HCT116 (cell line): ENCODE data around the gene NDRG3. TPM values are rescaled to one million over a fixed set of nuclear protein-coding genes. Genes with fewer than 3 reads are reported as not detected.

ENCODE experiments used
- ATAC-seq: fragments of 200-7000 bp; cut with Tn5 transposase; 2 replicates; pipeline ENCODE4 v1.9.1; 2020; ENCODE audit warnings: mild to moderate bottlenecking, moderate library complexity
- BruUV-seq: library from RNA; stranded (reverse); fragments of 400-500 nt; replicated peaks from 2 replicates; lab custom pipeline; 2021; lab: Mats Ljungman, UMichigan
- CTCF ChIA-PET: fragments of 300-600 bp; sonication (Branson Sonifier 250); formaldehyde crosslinking; loops from one replicate; lab custom pipeline; 2021; ENCODE audit warnings: antibody characterized with exemption; lab: Charles Lee
- POLR2A ChIA-PET: fragments of 300-600, 350-600 bp; sonication (Branson Sonifier 250); formaldehyde crosslinking; loops from one replicate; lab custom pipeline; 2021; ENCODE audit warnings: antibody characterized with exemption; lab: Charles Lee
- RAD21 ChIA-PET, 2 experiments: fragments of 300-600 bp; sonication (Branson Sonifier 250); formaldehyde crosslinking; loops; one replicate each; lab custom pipeline; 2023; ENCODE audit warnings: low total read pairs in 2 of 2; ENCODE audit not compliant: uncharacterized antibody in 2 of 2, unreplicated experiment in 2 of 2, low non-redundant PET in 1 of 2; lab: Charles Lee
- DNase-seq: peaks from one replicate; pipeline ENCODE4 v3.0.0-alpha.2; 2010; ENCODE audit warnings: low read depth, low spot score
- H2AFZ ChIP-seq: fragments of 200-600 bp; shearing (Covaris generic), sonication (generic); 2 replicates; pipeline ENCODE4 v1.6.1; 2017; ENCODE audit warnings: low read depth, mixed run types, mixed read lengths, antibody characterized with exemption, low read length; ENCODE audit not compliant: poor library complexity, severe bottlenecking
- H3K27ac ChIP-seq: 2 replicates; pipeline ENCODE4 v1.5.1; 2012; ENCODE audit warnings: low read depth, low read length
- H3K27me3 ChIP-seq: fragments of 200-600 bp; sonication (generic); 2 replicates; pipeline ENCODE4 v1.6.1; 2016; ENCODE audit warnings: mixed run types, low read length, mixed read lengths; ENCODE audit not compliant: insufficient read depth
- H3K36me3 ChIP-seq, 2 experiments: fragments of 200-500 bp in 1 of 2; fragments of 200-600 bp in 1 of 2; sonication (Bioruptor generic) in 1 of 2; sonication (generic) in 1 of 2; 2 replicates each; pipeline versions ENCODE4 v1.5.1 to v1.6.1; 2014 to 2016; ENCODE audit warnings: low read length in 2 of 2, inconsistent platforms in 1 of 2, mixed read lengths in 1 of 2, mixed run types in 1 of 2; ENCODE audit not compliant: insufficient read depth in 2 of 2, control insufficient read depth in 1 of 2
- H3K4me1 ChIP-seq, 2 experiments: fragments of 200-600 bp in 1 of 2; sonication (generic) in 1 of 2; 2 replicates each; pipeline versions ENCODE4 v1.5.1 to v1.6.1; 2012 to 2017; ENCODE audit warnings: low read length in 2 of 2, inconsistent platforms in 1 of 2, mild to moderate bottlenecking in 1 of 2, mixed read lengths in 1 of 2, mixed run types in 1 of 2, moderate library complexity in 1 of 2; ENCODE audit not compliant: insufficient read depth in 2 of 2, control insufficient read depth in 1 of 2
- H3K4me2 ChIP-seq: fragments of 200-600 bp; sonication (generic); 2 replicates; pipeline ENCODE4 v1.6.1; 2017; ENCODE audit warnings: mixed run types, low read length, mixed read lengths
- H3K4me3 ChIP-seq, 2 experiments: fragments of 200-600 bp in 1 of 2; sonication (generic) in 1 of 2; replicated peaks in 1 of 2; 2 replicates each; pipeline ENCODE4 v1.5.1; 2011 to 2016; ENCODE audit warnings: low read length in 2 of 2, control low read depth in 1 of 2, low read depth in 1 of 2, mild to moderate bottlenecking in 1 of 2, mixed read lengths in 1 of 2, mixed run types in 1 of 2
- H3K79me2 ChIP-seq: fragments of 200-600 bp; sonication (generic); 2 replicates; pipeline ENCODE4 v1.6.1; 2017; ENCODE audit warnings: mild to moderate bottlenecking, mixed run types, low read length, moderate library complexity, mixed read lengths; ENCODE audit not compliant: insufficient read depth
- H3K9ac ChIP-seq: fragments of 200-600 bp; sonication (generic); 2 replicates; pipeline ENCODE4 v1.6.1; 2016; ENCODE audit warnings: low read length, mixed read lengths
- H3K9me2 ChIP-seq: fragments of 200-600 bp; sonication (generic), shearing (Covaris generic); 2 replicates; pipeline ENCODE4 v1.6.1; 2017; ENCODE audit warnings: mixed run types, mild to moderate bottlenecking, moderate library complexity; ENCODE audit not compliant: insufficient read depth
- H3K9me3 ChIP-seq, 2 experiments: fragments of 200-500 bp in 1 of 2; fragments of 200-600 bp in 1 of 2; sonication (Bioruptor generic) in 1 of 2; sonication (generic) in 1 of 2; 2 replicates each; pipeline ENCODE4 v1.6.1; 2014 to 2017; ENCODE audit warnings: low read length in 2 of 2, mixed read lengths in 2 of 2, inconsistent platforms in 1 of 2, low read depth in 1 of 2, mild to moderate bottlenecking in 1 of 2, mixed run types in 1 of 2, moderate library complexity in 1 of 2; ENCODE audit not compliant: control insufficient read depth in 1 of 2, insufficient read depth in 1 of 2
- H4K20me1 ChIP-seq: fragments of 200-600 bp; sonication (generic), shearing (Covaris generic); 2 replicates; pipeline ENCODE4 v1.6.1; 2017; ENCODE audit warnings: mixed run types, mild to moderate bottlenecking, moderate library complexity; ENCODE audit not compliant: insufficient read depth
- EGR1 ChIP-seq: IDR thresholded peaks from 2 replicates; pipeline ENCODE4 v1.6.1; 2012; ENCODE audit warnings: low read depth
- ELF1 ChIP-seq: IDR thresholded peaks from 2 replicates; pipeline ENCODE4 v1.6.1; 2012; ENCODE audit warnings: low read depth, borderline replicate concordance
- EZH2 ChIP-seq: fragments of 200-600 bp; sonication (generic); IDR thresholded peaks from 2 replicates; pipeline ENCODE4 v1.6.1; 2017; ENCODE audit warnings: antibody characterized with exemption, mixed run types
- FOSL1 ChIP-seq: IDR thresholded peaks from 2 replicates; pipeline ENCODE4 v1.6.1; 2012; ENCODE audit warnings: low read depth
- JUND ChIP-seq: IDR thresholded peaks from 2 replicates; pipeline ENCODE4 v1.6.1; 2012
- POLR2AphosphoS5 ChIP-seq: IDR thresholded peaks from 2 replicates; pipeline ENCODE4 v1.6.1; 2011; ENCODE audit warnings: mild to moderate bottlenecking, low read depth, low read length, moderate library complexity
- SIN3A ChIP-seq: IDR thresholded peaks from 2 replicates; pipeline ENCODE4 v1.6.1; 2012; ENCODE audit warnings: low read depth
- SP1 ChIP-seq: IDR thresholded peaks from 2 replicates; pipeline ENCODE4 v1.6.1; 2012; ENCODE audit warnings: low read depth
- TCF7L2 ChIP-seq: IDR thresholded peaks from 2 replicates; pipeline ENCODE4 v1.7.0; 2011; ENCODE audit warnings: borderline replicate concordance, inconsistent platforms; ENCODE audit not compliant: insufficient read depth, insufficient read length; ENCODE audit errors: extremely low read depth
- intact Hi-C: fragments of 100-400 bp; cut with micrococcal nuclease; formaldehyde crosslinking; loops from 2 replicates; pipeline ENCODE4 v1.10.0; 2022
- total RNA-seq: library from RNA; stranded (reverse); gene quantifications from one replicate; pipeline ENCODE4 v1.2.1, GENCODE V29; 2021; ENCODE audit not compliant: unreplicated experiment
- TF ChIP-seq, protein P1 (sequence below): IDR thresholded peaks from 2 replicates; pipeline ENCODE4 v1.6.1; 2011; ENCODE audit warnings: mild to moderate bottlenecking, low read length, moderate library complexity; ENCODE audit not compliant: insufficient replicate concordance; ENCODE audit errors: extremely low read depth
- TF ChIP-seq, protein P2 (sequence below): IDR thresholded peaks from 2 replicates; pipeline ENCODE4 v1.6.1; 2012

The NDRG3 gene
- total RNA-seq, 1 experiment from 2014 or later: 29.3 TPM

DNA sequence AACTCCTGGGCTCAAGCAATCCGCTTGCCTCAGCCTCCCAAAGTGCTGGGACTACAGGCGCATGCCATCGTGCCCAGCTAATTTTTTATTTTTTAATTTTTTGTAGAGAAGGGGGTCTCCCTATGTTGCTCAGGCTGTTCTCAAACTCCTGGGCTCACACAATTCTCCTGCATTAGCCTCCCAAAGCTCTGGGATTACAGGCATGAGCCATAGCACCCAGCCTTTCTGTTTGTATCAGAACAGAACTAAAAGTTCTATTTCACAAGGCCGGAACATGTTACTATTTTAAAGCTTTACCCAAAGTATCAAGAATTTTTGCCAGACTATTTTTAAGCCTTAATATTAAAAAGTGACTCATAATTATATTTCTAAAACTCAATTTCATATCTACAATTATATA lies 42.4 kb downstream of the NDRG3 start:
- no peak overlapping the region for H3K4me3 ChIP-seq
- BruUV-seq: no TSS peak
- ChIA-PET POLR2A (no interaction called here), RAD21 (no interaction called here), CTCF (no interaction called here)
- no peak overlapping the region for H3K4me2 ChIP-seq
- H3K36me3 ChIP-seq: no peaks in the 10 kb centered on the region
- no peak overlapping the region for H3K27ac ChIP-seq
- no peaks in the 10 kb centered on the region for H3K27me3 ChIP-seq
- intact Hi-C loops: no loop called here
- H3K9me2 ChIP-seq: no peaks in the 10 kb centered on the region
- no peaks in the 10 kb centered on the region for H3K79me2 ChIP-seq
- ATAC-seq (no peak), DNase-seq (no peak)
- TF ChIP-seq POLR2AphosphoS5 (no peak), JUND (no peak), FOSL1 (no peak), EZH2 (no peak), SP1 (no peak), TCF7L2 (no peak), EGR1 (no peak), ELF1 (no peak), SIN3A (no peak)
- TF ChIP-seq, protein P1, sequence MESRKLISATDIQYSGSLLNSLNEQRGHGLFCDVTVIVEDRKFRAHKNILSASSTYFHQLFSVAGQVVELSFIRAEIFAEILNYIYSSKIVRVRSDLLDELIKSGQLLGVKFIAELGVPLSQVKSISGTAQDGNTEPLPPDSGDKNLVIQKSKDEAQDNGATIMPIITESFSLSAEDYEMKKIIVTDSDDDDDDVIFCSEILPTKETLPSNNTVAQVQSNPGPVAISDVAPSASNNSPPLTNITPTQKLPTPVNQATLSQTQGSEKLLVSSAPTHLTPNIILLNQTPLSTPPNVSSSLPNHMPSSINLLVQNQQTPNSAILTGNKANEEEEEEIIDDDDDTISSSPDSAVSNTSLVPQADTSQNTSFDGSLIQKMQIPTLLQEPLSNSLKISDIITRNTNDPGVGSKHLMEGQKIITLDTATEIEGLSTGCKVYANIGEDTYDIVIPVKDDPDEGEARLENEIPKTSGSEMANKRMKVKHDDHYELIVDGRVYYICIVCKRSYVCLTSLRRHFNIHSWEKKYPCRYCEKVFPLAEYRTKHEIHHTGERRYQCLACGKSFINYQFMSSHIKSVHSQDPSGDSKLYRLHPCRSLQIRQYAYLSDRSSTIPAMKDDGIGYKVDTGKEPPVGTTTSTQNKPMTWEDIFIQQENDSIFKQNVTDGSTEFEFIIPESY: no peak
- TF ChIP-seq, protein P2, sequence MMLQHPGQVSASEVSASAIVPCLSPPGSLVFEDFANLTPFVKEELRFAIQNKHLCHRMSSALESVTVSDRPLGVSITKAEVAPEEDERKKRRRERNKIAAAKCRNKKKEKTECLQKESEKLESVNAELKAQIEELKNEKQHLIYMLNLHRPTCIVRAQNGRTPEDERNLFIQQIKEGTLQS: no peak
- no peaks in the 10 kb centered on the region for H3K4me1 ChIP-seq
- H2AFZ ChIP-seq: no peak overlapping the region
- H4K20me1 ChIP-seq: no peaks in the 10 kb centered on the region
- H3K9ac ChIP-seq: no peak overlapping the region
- H3K9me3 ChIP-seq: no peaks in the 10 kb centered on the region
